HepG2 (cell line): ENCODE measurements around the gene CACNB4. TPM values are rescaled to one million over a fixed set of nuclear protein-coding genes. Genes with fewer than 3 reads are reported as not detected.

ENCODE experiments used
- EP300 ChIP-seq, 3 experiments: sonication (generic) in 1 of 3; formaldehyde crosslinking in 1 of 3; IDR thresholded peaks; 2 replicates each; pipeline versions ENCODE4 v1.5.1 to v1.6.1; 2011 to 2020; ENCODE audit warnings: low read depth in 2 of 3, low read length in 2 of 3, borderline replicate concordance in 1 of 3, improper control_type of control experiment in 1 of 3, mild to moderate bottlenecking in 1 of 3, missing genetic modification reagents in 1 of 3, moderate library complexity in 1 of 3
- NR2F1 ChIP-seq, 2 experiments: fragments of 450-650 bp in 1 of 2; formaldehyde crosslinking in 1 of 2; IDR thresholded peaks; 2 replicates each; pipeline versions ENCODE4 v1.5.0 to v1.6.1; 2016 to 2020; ENCODE audit warnings: mild to moderate bottlenecking in 1 of 2, missing compliant biosample characterization in 1 of 2, missing genetic modification reagents in 1 of 2, moderate library complexity in 1 of 2
- RNF2 ChIP-seq: fragments of 450-650 bp; conservative IDR thresholded peaks from 2 replicates; pipeline ENCODE4 v1.6.1; 2016; ENCODE audit warnings: low read depth
- SALL1 ChIP-seq: sonication (generic); formaldehyde crosslinking; IDR thresholded peaks from 2 replicates; pipeline ENCODE4 v1.8.0; 2022; ENCODE audit warnings: mild to moderate bottlenecking, missing genetic modification reagents
- SKI ChIP-seq: fragments of 450-650 bp; IDR thresholded peaks from one replicate; pipeline ENCODE4 v1.6.1; 2018; ENCODE audit warnings: mild to moderate bottlenecking; ENCODE audit not compliant: partially characterized antibody
- SRSF9 ChIP-seq: fragments of 200-400 bp; formaldehyde crosslinking; IDR thresholded peaks from 2 replicates; pipeline ENCODE4 v1.6.1; 2018; ENCODE audit warnings: borderline replicate concordance, mild to moderate bottlenecking, low read depth, low read length; ENCODE audit not compliant: insufficient read depth, poor library complexity, severe bottlenecking
- SUZ12 ChIP-seq: fragments of 150-350 bp; IDR thresholded peaks from 2 replicates; pipeline ENCODE4 v1.6.1; 2014; ENCODE audit warnings: low read depth, low read length
- TOPORS ChIP-seq: sonication (generic); formaldehyde crosslinking; IDR thresholded peaks from 2 replicates; pipeline ENCODE4 v1.8.0; 2023; ENCODE audit warnings: mild to moderate bottlenecking, missing genetic modification reagents
- WIZ ChIP-seq: sonication (generic); formaldehyde crosslinking; IDR thresholded peaks from 2 replicates; pipeline ENCODE4 v1.5.1; 2020; ENCODE audit warnings: mild to moderate bottlenecking, missing genetic modification reagents
- XRCC5 ChIP-seq: fragments of 200-400 bp; formaldehyde crosslinking; optimal IDR thresholded peaks from 2 replicates; pipeline ENCODE3; 2017; ENCODE audit warnings: mild to moderate bottlenecking, low read length
- ZNF12 ChIP-seq: sonication (generic); formaldehyde crosslinking; IDR thresholded peaks from 2 replicates; pipeline ENCODE4 v1.5.0; 2020; ENCODE audit warnings: missing genetic modification reagents
- ZNF318 ChIP-seq: sonication (generic); formaldehyde crosslinking; IDR thresholded peaks from 2 replicates; pipeline ENCODE4 v1.4.0; 2020; ENCODE audit warnings: mild to moderate bottlenecking, missing genetic modification reagents
- ZNF614 ChIP-seq: IDR thresholded peaks from 2 replicates; pipeline ENCODE4 v1.6.1; 2018; ENCODE audit warnings: missing biosample characterization, missing genetic modification reagents, inconsistent platforms, borderline replicate concordance
- ZNF674 ChIP-seq: sonication (generic); formaldehyde crosslinking; IDR thresholded peaks from 2 replicates; pipeline ENCODE4 v1.5.0; 2020; ENCODE audit warnings: low read depth, mild to moderate bottlenecking, missing genetic modification reagents
- ZNF776 ChIP-seq: sonication (generic); formaldehyde crosslinking; IDR thresholded peaks from 2 replicates; pipeline ENCODE4 v1.4.0; 2020; ENCODE audit warnings: mild to moderate bottlenecking, missing genetic modification reagents
- ZNF83 ChIP-seq: sonication (generic); formaldehyde crosslinking; IDR thresholded peaks from 2 replicates; pipeline ENCODE4 v1.4.0; 2020; ENCODE audit warnings: missing genetic modification reagents, mild to moderate bottlenecking, borderline replicate concordance
- polyA plus RNA-seq, 8 experiments: library from polyadenylated mRNA; depleted of rRNA in 3 of 8; stranded (reverse) in 7 of 8; unstranded in 1 of 8; fragments of >200 nt; fragmentation: Illumina TruSeq in 4 of 8; extraction: Trizol in 4 of 8; gene quantifications; 2 replicates each; pipeline versions ENCODE4 v1.2.1 to v1.2.3, GENCODE V29; 2011 to 2016; ENCODE audit warnings: low read depth in 4 of 8, missing spikeins in 1 of 8, mixed read lengths in 1 of 8; ENCODE audit not compliant: insufficient read depth in 1 of 8
- total RNA-seq, 5 experiments: library from RNA; depleted of rRNA; stranded (reverse); fragments of >200 nt; fragmentation: Illumina TruSeq; extraction: Trizol; gene quantifications; 2 replicates each; pipeline ENCODE4 v1.2.3, GENCODE V29; 2016; ENCODE audit warnings: low read depth in 1 of 5
- TF ChIP-seq, protein P1 (sequence below): sonication (generic); formaldehyde crosslinking; IDR thresholded peaks from 2 replicates; pipeline ENCODE4 v1.5.0; 2020; ENCODE audit warnings: missing genetic modification reagents
- TF ChIP-seq, protein P2 (sequence below): IDR thresholded peaks from 2 replicates; pipeline ENCODE4 v1.6.1; 2016; ENCODE audit warnings: low read depth, control low read depth

CACNB4 gene
- total and polyA plus RNA-seq, 2 of the 13 experiments (the other 11 are each of a cell fraction or from before 2014, with no cell fraction given) = 5.1 to 14.3 TPM

DNA sequence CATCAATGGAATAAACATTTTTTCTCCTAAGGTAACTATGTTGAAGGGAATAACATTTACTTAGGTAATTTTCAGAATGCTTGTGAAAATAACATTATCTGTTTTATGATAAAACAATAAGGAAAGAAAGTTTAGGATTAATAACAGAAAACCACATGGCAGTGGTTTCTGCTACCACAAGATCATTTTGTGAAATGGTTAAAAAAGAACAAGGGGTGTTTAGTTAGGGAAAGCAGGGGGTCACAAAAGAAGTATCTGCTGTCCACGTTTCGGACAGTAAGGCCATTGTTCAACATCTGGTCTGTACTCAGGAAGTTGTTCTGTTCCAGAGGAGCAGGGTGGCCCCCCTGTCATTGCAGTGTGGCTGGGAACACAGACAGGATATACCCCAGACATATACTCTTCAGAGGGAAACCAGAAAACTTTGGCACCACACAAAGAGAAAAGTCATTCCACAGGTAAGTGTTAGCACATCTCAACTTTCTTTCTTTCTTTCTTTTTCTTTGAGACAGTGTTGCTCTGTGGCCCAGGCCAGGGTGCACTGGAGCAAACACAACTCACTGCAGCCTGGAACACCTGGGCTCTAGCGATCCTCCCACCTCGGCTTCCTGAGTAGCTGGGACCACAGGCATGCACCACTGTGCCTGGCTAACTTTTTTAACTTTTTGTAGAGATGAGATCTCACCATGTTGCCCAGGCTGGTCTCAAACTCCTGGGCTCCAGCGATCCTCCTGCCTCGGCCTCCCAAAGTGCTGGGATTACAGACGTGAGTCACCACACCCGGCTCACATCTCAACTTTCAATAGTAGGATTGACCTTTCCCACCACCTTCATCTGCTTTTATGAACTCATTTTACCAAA lies 255.8 kb downstream of the CACNB4 start (continued):
- TF ChIP-seq ZNF776 (CRISPR knock-in tag) (no peak), ZNF83 (CRISPR knock-in tag) (no peak), SALL1 (peak; percentile 72), ZNF674 (CRISPR knock-in tag) (no peak), RNF2 (no peak), ZNF12 (CRISPR knock-in tag) (no peak; the same call in 1 of the 2 replicates), SRSF9 (no peak), TOPORS (CRISPR knock-in tag) (no peak), NR2F1 (CRISPR knock-in tag; IDR thresholded peaks at IDR 0.05) (no peak), XRCC5 (peak; percentile 71), SKI (peak; percentile 85), SUZ12 (no peak), EP300 (IDR thresholded peaks at IDR 0.05; ENCODE audit: low read depth in 2 of 2, low read length in 2 of 2) (peak in 1 of 2 experiments; percentile 71; a peak in 2 of 4 replicates), EP300 (CRISPR knock-in tag; IDR thresholded peaks at IDR 0.05; ENCODE audit: borderline replicate concordance) (no peak; the same call in 1 of the 2 replicates), WIZ (no peak), ZNF318 (CRISPR knock-in tag) (no peak), ZNF614 (peak; percentile 27; the same call in 1 of the 2 replicates)
- TF ChIP-seq, protein P1, sequence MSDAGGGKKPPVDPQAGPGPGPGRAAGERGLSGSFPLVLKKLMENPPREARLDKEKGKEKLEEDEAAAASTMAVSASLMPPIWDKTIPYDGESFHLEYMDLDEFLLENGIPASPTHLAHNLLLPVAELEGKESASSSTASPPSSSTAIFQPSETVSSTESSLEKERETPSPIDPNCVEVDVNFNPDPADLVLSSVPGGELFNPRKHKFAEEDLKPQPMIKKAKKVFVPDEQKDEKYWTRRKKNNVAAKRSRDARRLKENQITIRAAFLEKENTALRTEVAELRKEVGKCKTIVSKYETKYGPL (CRISPR knock-in tag) = no peak
- TF ChIP-seq, protein P2, sequence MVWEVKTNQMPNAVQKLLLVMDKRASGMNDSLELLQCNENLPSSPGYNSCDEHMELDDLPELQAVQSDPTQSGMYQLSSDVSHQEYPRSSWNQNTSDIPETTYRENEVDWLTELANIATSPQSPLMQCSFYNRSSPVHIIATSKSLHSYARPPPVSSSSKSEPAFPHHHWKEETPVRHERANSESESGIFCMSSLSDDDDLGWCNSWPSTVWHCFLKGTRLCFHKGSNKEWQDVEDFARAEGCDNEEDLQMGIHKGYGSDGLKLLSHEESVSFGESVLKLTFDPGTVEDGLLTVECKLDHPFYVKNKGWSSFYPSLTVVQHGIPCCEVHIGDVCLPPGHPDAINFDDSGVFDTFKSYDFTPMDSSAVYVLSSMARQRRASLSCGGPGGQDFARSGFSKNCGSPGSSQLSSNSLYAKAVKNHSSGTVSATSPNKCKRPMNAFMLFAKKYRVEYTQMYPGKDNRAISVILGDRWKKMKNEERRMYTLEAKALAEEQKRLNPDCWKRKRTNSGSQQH (CRISPR knock-in tag) = no peak
